Smooth muscle cell (in vitro differentiated cells): Measurements from ENCODE around the gene MYD88. TPM values are rescaled to one million over a fixed set of nuclear protein-coding genes. Genes with fewer than 3 reads are reported as not detected.

Experiments used
- DNase-seq: peaks from one replicate; lab custom pipeline; 2025; ENCODE audit not compliant: unreplicated experiment; lab: John Stamatoyannopoulos, UW
- H2AFZ ChIP-seq: fragments of 200-600 bp; sonication (generic); 2 replicates; pipeline ENCODE4 v1.6.0; 2016; ENCODE audit warnings: antibody characterized with exemption, low read depth, mild to moderate bottlenecking
- H3F3A ChIP-seq: fragments of 200-600 bp; sonication (generic); 2 replicates; pipeline ENCODE4 v1.6.0; 2017; ENCODE audit warnings: antibody characterized with exemption, low read depth
- H3K27ac ChIP-seq: fragments of 200-600 bp; sonication (generic); 2 replicates; pipeline ENCODE4 v1.5.1; 2016; ENCODE audit warnings: low read depth, mild to moderate bottlenecking
- H3K27me3 ChIP-seq: fragments of 200-600 bp; sonication (generic); 2 replicates; pipeline ENCODE4 v1.6.1; 2016; ENCODE audit warnings: low read depth, mild to moderate bottlenecking
- H3K36me3 ChIP-seq: fragments of 200-600 bp; sonication (generic); 2 replicates; pipeline ENCODE4 v1.5.1; 2016; ENCODE audit warnings: low read depth
- H3K4me1 ChIP-seq: fragments of 200-600 bp; sonication (generic); 2 replicates; pipeline ENCODE4 v1.5.1; 2016; ENCODE audit warnings: low read depth
- H3K4me2 ChIP-seq: fragments of 200-600 bp; sonication (generic); 2 replicates; pipeline ENCODE4 v1.6.0; 2016; ENCODE audit warnings: mild to moderate bottlenecking
- H3K4me3 ChIP-seq: fragments of 200-600 bp; sonication (generic); 2 replicates; pipeline ENCODE4 v1.5.1; 2016; ENCODE audit warnings: mild to moderate bottlenecking
- H3K79me2 ChIP-seq: fragments of 200-600 bp; sonication (generic); 2 replicates; pipeline ENCODE4 v1.6.0; 2016; ENCODE audit warnings: low read depth, mild to moderate bottlenecking
- H3K9ac ChIP-seq: fragments of 200-600 bp; sonication (generic); 2 replicates; pipeline ENCODE4 v1.6.0; 2016; ENCODE audit warnings: low read depth
- H3K9me3 ChIP-seq: fragments of 200-600 bp; sonication (generic); replicated peaks from 2 replicates; pipeline ENCODE4 v1.5.1; 2016; ENCODE audit warnings: low read depth
- H4K20me1 ChIP-seq: fragments of 200-600 bp; sonication (generic); 2 replicates; pipeline ENCODE4 v1.6.0; 2016; ENCODE audit warnings: low read depth
- CTCF ChIP-seq: fragments of 200-600 bp; sonication (generic); IDR thresholded peaks from 2 replicates; pipeline ENCODE4 v1.5.1; 2017; ENCODE audit warnings: borderline replicate concordance, mild to moderate bottlenecking, antibody characterized with exemption; ENCODE audit not compliant: insufficient read depth, poor library complexity, severe bottlenecking
- WGBS: methylation state at CpG from one replicate; pipeline ENCODE4 v1.1.7; 2016; ENCODE audit warnings: low lambda C conversion rate; 5-methylcytosine and 5-hydroxymethylcytosine counted together
- polyA plus RNA-seq: library from polyadenylated mRNA; unstranded; fragments of >200 nt; fragmentation: Nextera tagmentation; extraction: Ambion mirVana; gene quantifications from 2 replicates; pipeline ENCODE4 v1.2.1, GENCODE V29; 2016
- total RNA-seq: library from RNA; depleted of rRNA; stranded (reverse); fragments of >200 nt; gene quantifications from 2 replicates; pipeline ENCODE4 v1.2.3, GENCODE V29; 2014

Gene MYD88
- total and polyA plus RNA-seq, 2 experiments from 2014 or later: 14.1 to 37.5 TPM

GRCh38 chr3:38125305-38126120 is 12.9 kb upstream of the MYD88 start:
- Histone ChIP-seq H3K27me3 (no peaks in the 10 kb centered on the region), H3K4me2 (no peak overlapping the region), H3K27ac (no peak overlapping the region), H4K20me1 (peaks cover 33% of the 10 kb centered on the region), H3K9ac (no peak overlapping the region), H2AFZ (no peak overlapping the region), H3F3A (no peaks in the 10 kb centered on the region), H3K79me2 (no peaks in the 10 kb centered on the region), H3K4me3 (no peak overlapping the region), H3K4me1 (no peaks in the 10 kb centered on the region), H3K9me3 (no peaks in the 10 kb centered on the region), H3K36me3 (peaks cover 4% of the 10 kb centered on the region)
- DNase-seq: no peak
- whole genome bisulfite sequencing: 98% methylated on average over 11 of the region's 11 CpGs
- TF ChIP-seq CTCF: no peak

GRCh38 chr3:38126121-38126892 is 12.2 kb upstream of the MYD88 start:
- peaks cover 4% of the 10 kb centered on the region for H3K36me3 ChIP-seq
- WGBS: 98% methylated on average over 6 of the region's 6 CpGs
- no peak overlapping the region for H3K9ac ChIP-seq

GRCh38 chr3:38127611-38128302 is 10.7 kb upstream of the MYD88 start:
- Histone ChIP-seq H3F3A (no peaks in the 10 kb centered on the region), H4K20me1 (peaks cover 51% of the 10 kb centered on the region), H3K4me3 (no peak overlapping the region), H3K4me2 (no peak overlapping the region), H3K36me3 (peaks cover 4% of the 10 kb centered on the region), H3K4me1 (no peaks in the 10 kb centered on the region), H3K9ac (no peak overlapping the region), H2AFZ (no peak overlapping the region), H3K27ac (no peak overlapping the region), H3K79me2 (no peaks in the 10 kb centered on the region), H3K9me3 (no peaks in the 10 kb centered on the region), H3K27me3 (no peaks in the 10 kb centered on the region)
- 98% methylated on average over 4 of the region's 4 CpGs for WGBS
- no peak for DNase-seq
- no peak for TF ChIP-seq CTCF

More at GRCh38 chr3:38126121-38126892, 12.2 kb upstream of the MYD88 start:
- no peak for DNase-seq
- Histone ChIP-seq H3K27me3 (no peaks in the 10 kb centered on the region), H3K4me3 (no peak overlapping the region), H4K20me1 (peaks cover 39% of the 10 kb centered on the region), H3K4me1 (no peaks in the 10 kb centered on the region), H3K4me2 (no peak overlapping the region), H2AFZ (no peak overlapping the region), H3K79me2 (no peaks in the 10 kb centered on the region), H3K27ac (no peak overlapping the region), H3K9me3 (no peaks in the 10 kb centered on the region), H3F3A (no peaks in the 10 kb centered on the region)
- no peak for TF ChIP-seq CTCF
